ENCODE results near the gene LSM4.
"Not testable (repeated sequence)": the region's sequence is repeated elsewhere in the genome, so short reads cannot be mapped to it uniquely, and the experiment has no call there.

The LSM4 gene

GRCh38 chr19:18322759-18323460 is at the start of gene LSM4:
Gene LSM4 (minus strand): TSS chr19:18323076. CDS start chr19:18323020, 56 bp downstream.
- DNase-seq, result peak; percentile 96 to 100 (median 99)

- DNase-seq, result no peak
Observed at GRCh38 chr19:18368504-18369222, 45.8 kb upstream of the LSM4 start.

GRCh38 chr19:18366021-18366435 is 43.2 kb upstream of the LSM4 start:
- DNase-seq, result no peak

GRCh38 chr19:18364826-18365528 is 42.1 kb upstream of the LSM4 start:
- no peak for DNase-seq

GRCh38 chr19:18364277-18364825 is 41.5 kb upstream of the LSM4 start:
- DNase-seq, result not testable (repeated sequence)

- DNase-seq, result no peak
Observed at GRCh38 chr19:18363787-18364186, 40.9 kb upstream of the LSM4 start.

- no peak for DNase-seq
Observed at GRCh38 chr19:18362934-18363542, 40.2 kb upstream of the LSM4 start.

GRCh38 chr19:18361646-18362045 is 38.8 kb upstream of the LSM4 start:
- DNase-seq, result no peak

GRCh38 chr19:18357041-18357440 is 34.2 kb upstream of the LSM4 start:
- DNase-seq, result no peak

GRCh38 chr19:18354743-18355142 is 31.9 kb upstream of the LSM4 start:
- not testable (repeated sequence) for DNase-seq

GRCh38 chr19:18353378-18354005 is 30.6 kb upstream of the LSM4 start:
- no peak for DNase-seq

- DNase-seq, result no peak
Observed at GRCh38 chr19:18351544-18351943, 28.7 kb upstream of the LSM4 start.

- DNase-seq, result no peak
Observed at GRCh38 chr19:18350490-18350889, 27.6 kb upstream of the LSM4 start.

GRCh38 chr19:18349524-18350128 is 26.8 kb upstream of the LSM4 start:
- no peak for DNase-seq

GRCh38 chr19:18348818-18349339 is 26.0 kb upstream of the LSM4 start:
- DNase-seq, result not testable (repeated sequence)

GRCh38 chr19:18348171-18348570 is 25.3 kb upstream of the LSM4 start:
- no peak for DNase-seq

GRCh38 chr19:18346091-18346490 is 23.2 kb upstream of the LSM4 start:
- no peak for DNase-seq

GRCh38 chr19:18345296-18345695 is 22.4 kb upstream of the LSM4 start:
- DNase-seq, result no peak

- no peak for DNase-seq
Observed at GRCh38 chr19:18344582-18344950, 21.7 kb upstream of the LSM4 start.

- no peak for DNase-seq
Observed at GRCh38 chr19:18342090-18342632, 19.3 kb upstream of the LSM4 start.
